Mucosa of descending colon (tissue), 3 donors: ENCODE measurements around the gene ROM1. TPM values are rescaled to one million over a fixed set of nuclear protein-coding genes. Genes with fewer than 3 reads are reported as not detected.

Experiments used
- ATAC-seq: fragments of 200-7000 bp; cut with Tn5 transposase; one replicate; pipeline ENCODE4 v1.9.1; 2020; ENCODE audit warnings: mild to moderate bottlenecking, moderate library complexity
- DNase-seq, 3 donors: peaks; one replicate each; pipeline ENCODE4 v3.0.0-alpha.2; 2020
- H3K36me3 ChIP-seq: fragments of 200-600 bp; one replicate; pipeline ENCODE4 v1.8.0; 2021; ENCODE audit warnings: low read depth, mild to moderate bottlenecking
- H3K4me1 ChIP-seq: fragments of 200-600 bp; one replicate; pipeline ENCODE4 v1.8.0; 2021; ENCODE audit warnings: low read depth, mild to moderate bottlenecking
- H3K4me3 ChIP-seq: fragments of 200-600 bp; one replicate; pipeline ENCODE4 v1.8.0; 2021; ENCODE audit warnings: mild to moderate bottlenecking
- H3K9me3 ChIP-seq: fragments of 200-600 bp; one replicate; pipeline ENCODE4 v1.8.0; 2021; ENCODE audit warnings: mild to moderate bottlenecking
- intact Hi-C, 2 donors: fragments of 100-400 bp; cut with DNase I in 1 of 2; cut with micrococcal nuclease in 1 of 2; formaldehyde crosslinking; loops; one replicate each; pipeline versions ENCODE4 v1.11.0 to v1.11.1; 2022; cut with DNase I, micrococcal nuclease
- total RNA-seq, 3 donors: library from RNA; stranded (reverse); fragmentation: NEBNext Ultra II Directional in 2 of 3; extraction: Animal tissue kit (Norgen Biotek cat#: 25700) in 2 of 3; gene quantifications; one replicate each; pipeline versions ENCODE4 v1.2.1 to v1.2.4, GENCODE V29; 2021 to 2023
- TF ChIP-seq, protein P1 (sequence below): fragments of 200-600 bp; IDR thresholded peaks from one replicate; pipeline ENCODE4 v1.8.0; 2022; ENCODE audit warnings: antibody characterized with exemption, mild to moderate bottlenecking
- donor health status: DM: no; HTN: no; CAD: no; lungs with moderate emphysema.
- donor health status: DM: no; HTN: no; CAD: no.
- donor health status: DM: no; HTN: yes; CAD: no.

Gene ROM1
- total RNA-seq, 3 donors from 2014 or later: 2.7 to 11.9 (median 3.8) TPM

- intact Hi-C loops: no loop called here
- Histone ChIP-seq H3K36me3 (peaks cover 27% of the 10 kb centered on the region), H3K4me3 (no peak overlapping the region), H3K9me3 (no peaks in the 10 kb centered on the region), H3K4me1 (no peaks in the 10 kb centered on the region)
- DNase-seq (no peak), ATAC-seq (no peak)
- TF ChIP-seq, protein P1, sequence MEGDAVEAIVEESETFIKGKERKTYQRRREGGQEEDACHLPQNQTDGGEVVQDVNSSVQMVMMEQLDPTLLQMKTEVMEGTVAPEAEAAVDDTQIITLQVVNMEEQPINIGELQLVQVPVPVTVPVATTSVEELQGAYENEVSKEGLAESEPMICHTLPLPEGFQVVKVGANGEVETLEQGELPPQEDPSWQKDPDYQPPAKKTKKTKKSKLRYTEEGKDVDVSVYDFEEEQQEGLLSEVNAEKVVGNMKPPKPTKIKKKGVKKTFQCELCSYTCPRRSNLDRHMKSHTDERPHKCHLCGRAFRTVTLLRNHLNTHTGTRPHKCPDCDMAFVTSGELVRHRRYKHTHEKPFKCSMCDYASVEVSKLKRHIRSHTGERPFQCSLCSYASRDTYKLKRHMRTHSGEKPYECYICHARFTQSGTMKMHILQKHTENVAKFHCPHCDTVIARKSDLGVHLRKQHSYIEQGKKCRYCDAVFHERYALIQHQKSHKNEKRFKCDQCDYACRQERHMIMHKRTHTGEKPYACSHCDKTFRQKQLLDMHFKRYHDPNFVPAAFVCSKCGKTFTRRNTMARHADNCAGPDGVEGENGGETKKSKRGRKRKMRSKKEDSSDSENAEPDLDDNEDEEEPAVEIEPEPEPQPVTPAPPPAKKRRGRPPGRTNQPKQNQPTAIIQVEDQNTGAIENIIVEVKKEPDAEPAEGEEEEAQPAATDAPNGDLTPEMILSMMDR: no peak
Observed at GRCh38 chr11:62627713-62628112, 14.7 kb downstream of the ROM1 start.

GRCh38 chr11:62632492-62632891 lies 19.4 kb downstream of the ROM1 start:
- TF ChIP-seq, protein P1: no peak
- DNase-seq: no peak
- Histone ChIP-seq H3K9me3 (no peaks in the 10 kb centered on the region), H3K4me3 (no peak overlapping the region), H3K4me1 (no peaks in the 10 kb centered on the region), H3K36me3 (peaks cover 27% of the 10 kb centered on the region)
- intact Hi-C loops: no loop called here
- no peak for ATAC-seq

- ATAC-seq (no peak), DNase-seq (no peak)
- TF ChIP-seq, protein P1: no peak
- Histone ChIP-seq H3K4me3 (no peak overlapping the region), H3K9me3 (no peaks in the 10 kb centered on the region), H3K36me3 (no peaks in the 10 kb centered on the region), H3K4me1 (peaks cover 22% of the 10 kb centered on the region)
- intact Hi-C loops: no loop called here
Observed at GRCh38 chr11:62644220-62644619, 31.2 kb downstream of the ROM1 start.

DNA sequence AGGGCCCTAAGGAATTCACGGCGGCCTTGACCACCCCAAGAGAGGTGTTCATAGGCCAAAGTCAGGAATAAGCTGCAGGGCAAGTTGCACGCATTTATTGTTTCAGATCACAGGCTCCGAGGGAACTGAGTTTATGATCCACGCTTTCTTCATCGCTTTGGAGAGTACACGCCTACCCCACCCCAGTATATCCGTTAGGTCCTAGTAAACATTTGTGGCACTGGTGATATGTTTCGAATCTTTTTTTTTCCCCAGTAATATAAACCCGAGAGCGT lies 32.6 kb downstream of the ROM1 start:
- H3K4me1 ChIP-seq: peaks cover 22% of the 10 kb centered on the region
- H3K36me3 ChIP-seq: no peaks in the 10 kb centered on the region
- DNase-seq (no peak), ATAC-seq (peak; percentile 11)
- peak overlapping the region; percentile 92 for H3K4me3 ChIP-seq
- H3K9me3 ChIP-seq: no peaks in the 10 kb centered on the region
- intact Hi-C loops: no loop called here
- TF ChIP-seq, protein P1: no peak

DNA sequence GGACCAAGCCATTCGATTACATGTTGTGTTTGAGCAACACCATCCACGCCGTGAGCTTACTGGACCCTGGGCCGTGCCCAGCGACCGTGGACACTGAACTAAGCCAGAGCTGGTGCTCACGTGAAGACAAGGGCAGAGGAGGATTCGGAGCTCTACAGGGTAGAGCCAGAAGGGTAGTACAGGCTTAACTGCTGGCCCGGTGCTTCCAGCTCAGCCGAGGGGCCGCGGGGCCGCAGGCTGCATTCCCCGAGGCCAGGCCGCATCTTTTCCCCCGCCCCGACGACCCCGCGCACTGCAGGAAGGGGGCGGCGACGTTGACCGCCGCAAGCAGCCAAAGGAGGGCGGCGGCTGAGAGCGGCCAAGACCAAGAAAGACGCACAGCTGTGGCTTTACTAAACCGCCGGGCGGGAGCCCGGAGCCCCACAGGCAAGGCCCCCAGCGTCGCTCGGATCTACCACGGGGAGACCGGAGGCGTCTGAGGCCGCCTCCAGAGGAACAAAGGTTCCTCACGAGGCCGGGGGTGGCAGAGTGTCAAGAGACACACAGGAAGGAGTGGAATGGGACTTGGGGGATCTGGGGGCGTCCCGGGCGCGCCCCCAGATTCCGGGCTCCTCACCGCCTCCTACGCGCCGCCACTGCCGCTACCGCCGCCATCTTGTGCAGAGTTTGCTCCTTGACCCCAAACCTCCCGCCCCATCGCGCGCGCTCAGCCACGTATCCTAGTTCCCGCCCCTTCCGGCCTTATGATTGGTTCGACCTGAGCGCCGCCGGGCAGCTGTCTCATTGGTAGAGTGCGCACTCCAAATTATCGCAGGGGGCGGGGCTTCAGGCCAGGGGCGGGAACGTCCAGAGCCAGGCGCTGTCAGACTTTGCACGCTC lies 33.1 kb downstream of the ROM1 start, which contains the start of gene GANAB:
TSS of gene GANAB (minus strand) at position 668 of the 879 bp plus-strand sequence. CDS start at position 654, 14 bp downstream.
- Histone ChIP-seq H3K4me1 (peaks cover 22% of the 10 kb centered on the region), H3K36me3 (no peaks in the 10 kb centered on the region), H3K9me3 (no peaks in the 10 kb centered on the region), H3K4me3 (peak within 1 kb of the TSS; percentile 92)
- TF ChIP-seq, protein P1: no peak
- peak; percentile 99 for ATAC-seq
- intact Hi-C loops: no loop called here
- DNase-seq: peak; percentile 99 to 100 (median 100)
